MCF 10A (cell line): Measurements from ENCODE around the gene P2RX1. TPM values are rescaled to one million over a fixed set of nuclear protein-coding genes. Genes with fewer than 3 reads are reported as not detected.

Experiments used
- BruUV-seq: library from RNA; stranded (reverse); fragments of 400-500 nt; replicated peaks from 2 replicates; lab custom pipeline; 2021; lab: Mats Ljungman, UMichigan
- CTCF ChIA-PET: fragments of 300-600 bp; sonication (Branson Sonifier 250); formaldehyde crosslinking; extraction: SDS; loops from one replicate; lab custom pipeline; 2021; ENCODE audit warnings: antibody characterized with exemption, inconsistent platforms; lab: Yijun Ruan, JAX
- POLR2A ChIA-PET: fragments of 300-600, 350-650 bp; sonication (Branson Sonifier 250); formaldehyde crosslinking; extraction: SDS; loops from one replicate; lab custom pipeline; 2020; ENCODE audit warnings: antibody characterized with exemption, inconsistent platforms; lab: Yijun Ruan, JAX
- DNase-seq: peaks from one replicate; pipeline ENCODE4 v3.0.0-alpha.2; 2018; ENCODE audit not compliant: unreplicated experiment
- H3K27ac Mint-ChIP-seq: one replicate; pipeline ENCODE4 v1.8.0; 2022; ENCODE audit warnings: mild to moderate bottlenecking, low read depth, mixed read lengths; ENCODE audit not compliant: unreplicated experiment
- H3K27me3 Mint-ChIP-seq: one replicate; pipeline ENCODE4 v1.8.0; 2022; ENCODE audit warnings: mixed read lengths; ENCODE audit not compliant: insufficient read depth, unreplicated experiment
- H3K36me3 Mint-ChIP-seq: one replicate; pipeline ENCODE4 v1.8.0; 2022; ENCODE audit warnings: mild to moderate bottlenecking, moderate library complexity, mixed read lengths; ENCODE audit not compliant: insufficient read depth, unreplicated experiment
- H3K4me1 Mint-ChIP-seq: one replicate; pipeline ENCODE4 v1.8.0; 2022; ENCODE audit warnings: mixed read lengths; ENCODE audit not compliant: insufficient read depth, unreplicated experiment
- H3K4me3 Mint-ChIP-seq: one replicate; pipeline ENCODE4 v1.8.0; 2022; ENCODE audit warnings: mild to moderate bottlenecking, moderate library complexity, mixed read lengths; ENCODE audit not compliant: unreplicated experiment
- H3K9me3 Mint-ChIP-seq: one replicate; pipeline ENCODE4 v1.8.0; 2022; ENCODE audit warnings: mixed read lengths; ENCODE audit not compliant: unreplicated experiment
- intact Hi-C: fragments of 100-400 bp; cut with micrococcal nuclease; formaldehyde crosslinking; loops from 2 replicates; pipeline ENCODE4 v1.14.1; 2022
- total RNA-seq: library from RNA; stranded (reverse); gene quantifications from 2 replicates; pipeline ENCODE4 v1.2.3, GENCODE V29; 2022
- TF ChIP-seq, protein P1 (sequence below): fragments of 200-600 bp; IDR thresholded peaks from one replicate; pipeline ENCODE4 v1.8.0; 2022; ENCODE audit warnings: antibody characterized with exemption, mild to moderate bottlenecking; ENCODE audit not compliant: unreplicated experiment

Gene P2RX1
- total RNA-seq, 1 experiment from 2014 or later: not detected

DNA sequence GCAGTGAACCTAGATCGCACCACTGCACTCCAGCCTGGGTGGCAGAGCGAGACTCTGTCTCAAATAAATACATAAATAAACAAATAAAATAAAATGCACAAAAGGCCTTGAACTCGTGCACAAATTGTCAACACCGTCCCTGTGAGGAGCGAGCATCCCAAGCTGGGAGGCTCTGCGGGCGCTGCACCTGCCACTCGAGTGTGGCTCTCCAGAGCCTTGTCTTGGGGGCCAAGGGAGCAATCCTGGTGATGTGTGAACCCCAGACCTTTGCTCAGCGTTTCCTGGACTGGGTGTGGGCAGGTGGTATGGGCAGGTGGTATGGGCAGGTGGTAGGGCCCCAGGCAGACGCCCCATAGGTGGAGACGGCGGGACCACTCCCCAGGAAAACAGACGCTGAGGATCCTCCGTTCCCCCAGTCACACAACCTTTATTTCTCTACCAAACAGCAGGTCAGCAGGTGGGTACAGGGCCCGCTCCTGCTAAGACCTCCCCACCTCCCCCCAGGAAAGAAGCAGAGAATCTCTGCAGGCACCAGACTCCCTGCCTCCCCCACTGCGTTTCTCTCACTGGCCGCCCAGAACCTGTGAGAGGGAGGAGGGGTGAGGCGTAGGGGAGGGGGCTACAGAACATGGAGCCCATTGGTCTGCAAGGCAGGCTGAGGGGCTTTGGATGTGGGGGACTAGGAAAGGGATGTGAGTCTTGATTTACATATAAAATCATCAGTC is 7.4 kb upstream of the P2RX1 start:
- intact Hi-C loops: no loop called here
- H3K27me3 Mint-ChIP-seq: peaks cover 15% of the 10 kb centered on the region
- BruUV-seq: no TSS peak
- TF ChIP-seq, protein P1, sequence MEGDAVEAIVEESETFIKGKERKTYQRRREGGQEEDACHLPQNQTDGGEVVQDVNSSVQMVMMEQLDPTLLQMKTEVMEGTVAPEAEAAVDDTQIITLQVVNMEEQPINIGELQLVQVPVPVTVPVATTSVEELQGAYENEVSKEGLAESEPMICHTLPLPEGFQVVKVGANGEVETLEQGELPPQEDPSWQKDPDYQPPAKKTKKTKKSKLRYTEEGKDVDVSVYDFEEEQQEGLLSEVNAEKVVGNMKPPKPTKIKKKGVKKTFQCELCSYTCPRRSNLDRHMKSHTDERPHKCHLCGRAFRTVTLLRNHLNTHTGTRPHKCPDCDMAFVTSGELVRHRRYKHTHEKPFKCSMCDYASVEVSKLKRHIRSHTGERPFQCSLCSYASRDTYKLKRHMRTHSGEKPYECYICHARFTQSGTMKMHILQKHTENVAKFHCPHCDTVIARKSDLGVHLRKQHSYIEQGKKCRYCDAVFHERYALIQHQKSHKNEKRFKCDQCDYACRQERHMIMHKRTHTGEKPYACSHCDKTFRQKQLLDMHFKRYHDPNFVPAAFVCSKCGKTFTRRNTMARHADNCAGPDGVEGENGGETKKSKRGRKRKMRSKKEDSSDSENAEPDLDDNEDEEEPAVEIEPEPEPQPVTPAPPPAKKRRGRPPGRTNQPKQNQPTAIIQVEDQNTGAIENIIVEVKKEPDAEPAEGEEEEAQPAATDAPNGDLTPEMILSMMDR: no peak
- H3K4me3 Mint-ChIP-seq: no peak overlapping the region
- no peak for DNase-seq
- H3K36me3 Mint-ChIP-seq: no peaks in the 10 kb centered on the region
- ChIA-PET POLR2A (no interaction called here), CTCF (interaction anchor here (1.6 kb wide), 1 partner anchor 10 kb away, joined by 14 read pairs; no protein-coding TSS in a partner anchor)
- H3K9me3 Mint-ChIP-seq: no peaks in the 10 kb centered on the region
- no peak overlapping the region for H3K27ac Mint-ChIP-seq
- H3K4me1 Mint-ChIP-seq: no peaks in the 10 kb centered on the region

DNA sequence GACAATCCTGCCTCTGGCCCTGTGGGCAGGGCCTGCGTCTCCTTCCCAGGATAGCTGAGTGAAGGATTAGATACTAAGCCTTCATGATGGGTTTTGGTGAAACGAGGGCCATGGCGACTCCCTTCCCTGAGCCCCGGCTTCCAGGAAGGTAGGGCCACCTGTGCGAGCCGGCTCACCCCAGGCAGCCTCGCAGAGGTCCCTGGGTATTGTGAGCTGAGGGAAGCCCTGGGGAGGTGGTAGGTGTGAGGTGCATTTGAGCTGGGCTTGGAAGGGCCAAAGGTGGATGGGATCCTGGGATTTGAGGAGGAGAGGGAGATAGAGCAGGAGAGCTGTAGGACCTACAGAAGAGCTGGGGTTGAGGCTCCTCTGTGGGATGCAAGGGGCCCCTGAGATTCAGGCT is 6.5 kb upstream of the P2RX1 start:
- Mint-ChIP-seq H3K27ac (no peak overlapping the region), H3K36me3 (no peaks in the 10 kb centered on the region), H3K4me1 (no peaks in the 10 kb centered on the region), H3K9me3 (no peaks in the 10 kb centered on the region), H3K27me3 (peaks cover 15% of the 10 kb centered on the region), H3K4me3 (no peak overlapping the region)
- BruUV-seq: no TSS peak
- no peak for DNase-seq
- CTCF ChIA-PET: interaction anchor here (1.6 kb wide), 1 partner anchor 9 kb away, joined by 14 read pairs; no protein-coding TSS in a partner anchor
- TF ChIP-seq, protein P1: no peak
- POLR2A ChIA-PET: no interaction called here
- intact Hi-C loops: no loop called here

DNA sequence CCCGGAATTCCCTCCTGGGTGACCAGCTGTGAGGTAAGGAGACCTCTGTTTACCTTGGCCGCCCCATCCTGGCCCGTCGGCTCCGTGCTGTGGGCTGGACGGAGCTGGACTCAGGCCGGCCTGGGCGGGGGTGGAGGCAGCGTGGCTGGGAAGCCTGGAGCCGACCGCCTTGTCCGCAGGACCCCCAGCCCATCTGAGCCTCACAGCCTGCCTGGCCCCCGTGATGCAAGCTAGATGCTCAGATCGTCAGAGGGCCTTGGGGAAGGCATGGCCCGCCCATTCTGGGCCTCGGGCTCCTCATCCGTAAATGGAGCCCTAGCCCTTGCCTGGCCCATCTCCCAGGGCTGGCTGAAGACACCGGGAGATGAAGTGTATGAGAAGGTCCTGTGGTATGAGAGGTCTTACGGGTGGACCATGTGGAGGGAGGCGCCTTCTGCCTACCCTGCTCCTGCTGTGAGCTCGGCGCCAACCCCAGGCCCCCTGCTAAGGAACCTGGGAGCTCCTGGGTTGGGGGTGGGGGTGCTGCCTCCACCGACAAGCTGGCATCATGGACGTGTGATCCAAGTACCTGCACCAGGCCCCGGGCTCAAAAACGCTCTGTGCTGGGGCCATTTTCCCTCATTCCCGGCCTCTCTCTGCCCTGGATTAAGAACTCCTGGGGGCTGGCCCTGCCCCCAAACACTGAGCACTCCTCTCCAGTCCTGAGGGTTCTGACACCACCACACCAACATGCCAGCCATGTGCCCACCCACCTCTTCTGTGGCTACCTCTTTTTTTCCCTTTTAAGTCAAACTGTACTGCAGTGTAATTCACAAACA is 5.4 kb upstream of the P2RX1 start:
- CTCF ChIA-PET: interaction anchor here (1.0 kb wide), 2 partner anchors 13 to 25 kb away, joined by 3 to 4 read pairs; no protein-coding TSS in a partner anchor
- H3K27ac Mint-ChIP-seq: no peak overlapping the region
- BruUV-seq: no TSS peak
- H3K4me3 Mint-ChIP-seq: no peak overlapping the region
- DNase-seq: peak; percentile 21
- peaks cover 15% of the 10 kb centered on the region for H3K27me3 Mint-ChIP-seq
- no peaks in the 10 kb centered on the region for H3K9me3 Mint-ChIP-seq
- POLR2A ChIA-PET: no interaction called here
- no peaks in the 10 kb centered on the region for H3K36me3 Mint-ChIP-seq
- H3K4me1 Mint-ChIP-seq: no peaks in the 10 kb centered on the region
- TF ChIP-seq, protein P1: no peak
- intact Hi-C loops: no loop called here

DNA sequence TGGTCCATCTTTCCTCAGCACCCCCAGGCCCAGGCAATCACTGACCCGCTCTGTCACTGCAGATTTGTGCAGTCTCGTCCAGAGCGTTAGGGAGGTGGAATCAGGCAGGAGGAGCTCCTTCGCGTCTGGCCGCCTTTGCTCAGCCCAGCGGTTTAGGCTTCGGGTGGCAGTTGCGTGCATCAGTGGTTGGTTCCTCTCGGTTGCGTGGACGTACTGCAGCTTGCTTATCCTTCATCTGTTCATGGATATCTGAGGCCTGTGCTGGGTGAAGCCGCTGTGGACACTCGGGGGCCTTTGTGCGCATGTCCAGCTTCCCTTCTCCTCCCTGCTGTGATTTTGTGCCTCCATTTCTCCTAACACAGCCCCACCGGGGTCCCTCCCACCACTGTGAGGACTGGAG is 4.7 kb upstream of the P2RX1 start:
- no peak for DNase-seq
- Mint-ChIP-seq H3K27ac (no peak overlapping the region), H3K4me1 (no peaks in the 10 kb centered on the region), H3K27me3 (peaks cover 13% of the 10 kb centered on the region), H3K9me3 (no peaks in the 10 kb centered on the region), H3K36me3 (no peaks in the 10 kb centered on the region), H3K4me3 (no peak overlapping the region)
- TF ChIP-seq, protein P1: no peak
- intact Hi-C loops: no loop called here
- BruUV-seq: no TSS peak
- ChIA-PET CTCF (interaction anchor here (1.1 kb wide), 1 partner anchor 9 kb away, joined by 5 read pairs; no protein-coding TSS in a partner anchor), POLR2A (no interaction called here)
